GM06990 (cell line): Measurements from ENCODE around the gene DIO3.

Experiments used
- DNase-seq: peaks from one replicate; pipeline ENCODE4 v3.0.0-alpha.2; 2011; ENCODE audit not compliant: insufficient read length; ENCODE audit errors: extremely low read depth
- H3K27me3 ChIP-seq: replicated peaks from 2 replicates; pipeline ENCODE4 v1.6.0; 2011; ENCODE audit warnings: low read length; ENCODE audit not compliant: control insufficient read depth, insufficient read depth
- H3K36me3 ChIP-seq: 2 replicates; pipeline ENCODE4 v1.5.1; 2011; ENCODE audit warnings: low read length; ENCODE audit not compliant: control insufficient read depth, insufficient read depth
- H3K4me3 ChIP-seq: replicated peaks from 2 replicates; pipeline ENCODE4 v1.5.1; 2011; ENCODE audit warnings: low read depth, mild to moderate bottlenecking, control low read depth, low read length
- TF ChIP-seq, protein P1 (sequence below): IDR thresholded peaks from 2 replicates; pipeline ENCODE4 v1.5.1; 2011; ENCODE audit warnings: low read length, control low read depth, mild to moderate bottlenecking, inconsistent platforms; ENCODE audit not compliant: insufficient read depth, poor library complexity, severe bottlenecking

Gene DIO3

DNA sequence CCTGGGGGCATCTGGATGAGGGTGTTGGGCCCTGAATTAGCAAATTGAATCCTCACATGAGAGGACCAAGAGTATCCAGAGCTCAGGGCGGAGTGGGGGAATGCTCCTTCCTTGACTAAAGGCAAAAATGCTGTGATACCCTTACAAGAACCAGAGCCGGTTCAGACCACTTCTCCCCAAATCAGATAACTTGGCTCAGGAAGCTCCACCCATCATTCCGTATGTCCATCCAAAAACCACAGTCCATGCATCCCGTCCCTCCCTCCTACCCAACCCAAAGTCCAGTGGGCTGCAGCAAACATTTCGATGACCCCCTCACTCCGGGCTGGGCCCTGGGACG, 22.4 kb downstream of the DIO3 start:
- Histone ChIP-seq H3K4me3 (no peak overlapping the region), H3K36me3 (no peaks in the 10 kb centered on the region), H3K27me3 (no peaks in the 10 kb centered on the region; the same call in 1 of the 2 replicates)
- DNase-seq: no peak
- TF ChIP-seq, protein P1, sequence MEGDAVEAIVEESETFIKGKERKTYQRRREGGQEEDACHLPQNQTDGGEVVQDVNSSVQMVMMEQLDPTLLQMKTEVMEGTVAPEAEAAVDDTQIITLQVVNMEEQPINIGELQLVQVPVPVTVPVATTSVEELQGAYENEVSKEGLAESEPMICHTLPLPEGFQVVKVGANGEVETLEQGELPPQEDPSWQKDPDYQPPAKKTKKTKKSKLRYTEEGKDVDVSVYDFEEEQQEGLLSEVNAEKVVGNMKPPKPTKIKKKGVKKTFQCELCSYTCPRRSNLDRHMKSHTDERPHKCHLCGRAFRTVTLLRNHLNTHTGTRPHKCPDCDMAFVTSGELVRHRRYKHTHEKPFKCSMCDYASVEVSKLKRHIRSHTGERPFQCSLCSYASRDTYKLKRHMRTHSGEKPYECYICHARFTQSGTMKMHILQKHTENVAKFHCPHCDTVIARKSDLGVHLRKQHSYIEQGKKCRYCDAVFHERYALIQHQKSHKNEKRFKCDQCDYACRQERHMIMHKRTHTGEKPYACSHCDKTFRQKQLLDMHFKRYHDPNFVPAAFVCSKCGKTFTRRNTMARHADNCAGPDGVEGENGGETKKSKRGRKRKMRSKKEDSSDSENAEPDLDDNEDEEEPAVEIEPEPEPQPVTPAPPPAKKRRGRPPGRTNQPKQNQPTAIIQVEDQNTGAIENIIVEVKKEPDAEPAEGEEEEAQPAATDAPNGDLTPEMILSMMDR: no peak

- H3K4me3 ChIP-seq: no peak overlapping the region
- no peaks in the 10 kb centered on the region; the same call in 1 of the 2 replicates for H3K27me3 ChIP-seq
- no peaks in the 10 kb centered on the region for H3K36me3 ChIP-seq
- TF ChIP-seq, protein P1: no peak
- DNase-seq: no peak
These were observed 23.0 kb downstream of the DIO3 start for GRCh38 chr14:101584055-101584859.

DNA sequence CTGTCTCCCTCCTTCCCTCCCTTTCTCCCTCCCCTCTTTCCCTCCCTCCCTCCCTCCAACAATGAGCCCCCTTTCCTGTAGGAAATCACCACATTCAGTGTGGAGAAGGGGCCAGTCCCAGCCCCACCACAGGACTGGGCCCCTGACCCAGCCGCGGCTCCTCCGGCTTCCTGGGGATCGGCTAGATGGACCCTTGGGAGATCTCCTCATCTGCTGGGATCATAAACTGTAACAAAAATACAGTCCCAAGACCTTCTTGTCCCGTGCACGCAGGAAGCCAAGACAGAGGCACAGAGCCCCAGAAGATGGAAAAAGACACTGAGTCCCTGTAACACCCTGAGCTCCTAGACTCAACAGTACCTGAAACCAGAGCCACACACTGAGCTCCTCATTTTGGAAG, 23.9 kb downstream of the DIO3 start:
- no peaks in the 10 kb centered on the region; the same call in none of the 2 replicates for H3K27me3 ChIP-seq
- H3K36me3 ChIP-seq: no peaks in the 10 kb centered on the region
- no peak for DNase-seq
- H3K4me3 ChIP-seq: no peak overlapping the region
- TF ChIP-seq, protein P1: no peak

DNA sequence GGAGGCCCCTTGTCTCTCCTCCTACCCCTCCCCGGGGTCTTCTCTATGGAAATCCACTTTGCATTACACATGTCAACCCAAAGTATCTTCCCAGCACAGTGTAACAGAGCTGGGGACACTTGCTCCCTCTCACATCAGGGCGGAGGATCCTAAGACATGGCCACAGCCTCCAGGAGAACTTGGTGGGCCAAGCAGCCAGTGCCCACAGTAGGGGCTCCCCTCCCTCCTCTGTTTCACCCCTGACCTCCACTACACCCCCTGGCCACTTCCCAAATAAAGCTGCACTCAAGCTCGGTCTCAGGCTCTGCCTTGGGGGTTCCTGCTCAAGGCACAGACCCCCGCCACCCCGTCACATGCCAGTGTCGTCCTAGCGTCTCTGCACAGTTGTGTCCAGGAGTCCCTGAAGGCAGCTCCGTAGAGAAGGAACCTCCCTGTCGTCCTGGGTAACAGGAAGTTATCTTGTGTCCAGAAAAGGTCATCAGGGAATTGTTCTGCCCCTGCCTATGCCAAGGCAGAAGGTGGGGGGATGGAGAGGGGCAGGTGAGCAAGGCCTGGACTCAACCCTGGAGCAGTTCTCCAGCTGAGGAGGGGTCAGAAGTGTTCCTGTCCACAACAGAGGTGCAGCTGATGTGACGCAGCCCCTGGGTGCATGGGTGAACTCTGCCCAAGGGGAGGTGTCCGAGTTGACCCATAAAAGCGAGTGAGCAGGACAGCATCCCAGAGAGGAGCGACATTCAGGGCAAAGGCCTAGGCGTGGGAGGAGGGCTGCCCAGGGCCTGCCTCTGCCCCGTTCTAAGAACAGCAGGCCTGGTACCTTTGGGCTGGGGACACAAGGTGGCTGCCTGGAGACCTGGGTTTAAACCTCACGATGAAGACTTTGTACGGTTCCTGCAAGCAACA, 25.5 kb downstream of the DIO3 start:
- TF ChIP-seq, protein P1: no peak
- DNase-seq: no peak
- no peaks in the 10 kb centered on the region; the same call in none of the 2 replicates for H3K27me3 ChIP-seq
- H3K4me3 ChIP-seq: no peak overlapping the region
- no peaks in the 10 kb centered on the region for H3K36me3 ChIP-seq

GRCh38 chr14:101587441-101587911, 26.2 kb downstream of the DIO3 start:
- TF ChIP-seq, protein P1: no peak
- no peak for DNase-seq
- Histone ChIP-seq H3K27me3 (no peaks in the 10 kb centered on the region; the same call in none of the 2 replicates), H3K36me3 (no peaks in the 10 kb centered on the region), H3K4me3 (no peak overlapping the region)
